ENCODE results near the gene CAMLG.
"Not testable (repeated sequence)": the region's sequence is repeated elsewhere in the genome, so short reads cannot be mapped to it uniquely, and the experiment has no call there.

The CAMLG gene

GRCh38 chr5:134738133-134738962 lies at the start of gene CAMLG:
CAMLG (plus strand) TSS chr5:134738548; CDS start chr5:134738621, 73 bp downstream.
- Histone ChIP-seq H3K36me3 (ENCODE audit: control insufficient read depth, insufficient read depth, low read length) (peaks cover 1% of the 10 kb centered on the region), H3K27me3 (replicated peaks; ENCODE audit: control insufficient read depth, insufficient read depth, low read length) (no peaks in the 10 kb centered on the region), H3K4me3 (replicated peaks; ENCODE audit: low read depth, low read length) (peak within 1 kb of the TSS; percentile 99)
- DNase-seq (ENCODE audit: extremely low read depth, insufficient read length) = peak; percentile 97
- peak; percentile 82 for TF ChIP-seq CTCF (IDR thresholded peaks at IDR 0.05; ENCODE audit: insufficient read depth, low read length, poor library complexity, severe bottlenecking)

- not testable (repeated sequence) for H3K4me3 ChIP-seq (replicated peaks; ENCODE audit: low read depth, low read length); DNase-seq (ENCODE audit: extremely low read depth, insufficient read length); H3K27me3 ChIP-seq (replicated peaks; ENCODE audit: control insufficient read depth, insufficient read depth, low read length); H3K36me3 ChIP-seq (ENCODE audit: control insufficient read depth, insufficient read depth, low read length)
Measured at GRCh38 chr5:134690144-134690543, 48.2 kb upstream of the CAMLG start.

- no peak for DNase-seq (ENCODE audit: extremely low read depth, insufficient read length)
- no peak for TF ChIP-seq CTCF (IDR thresholded peaks at IDR 0.05; ENCODE audit: insufficient read depth, low read length, poor library complexity, severe bottlenecking)
- no peak overlapping the region for H3K4me3 ChIP-seq (replicated peaks; ENCODE audit: low read depth, low read length)
- H3K27me3 ChIP-seq (replicated peaks; ENCODE audit: control insufficient read depth, insufficient read depth, low read length) = no peaks in the 10 kb centered on the region
- peaks cover 8% of the 10 kb centered on the region for H3K36me3 ChIP-seq (ENCODE audit: control insufficient read depth, insufficient read depth, low read length)
Measured at GRCh38 chr5:134692722-134693121, 45.6 kb upstream of the CAMLG start.

- TF ChIP-seq CTCF (IDR thresholded peaks at IDR 0.05; ENCODE audit: insufficient read depth, low read length, poor library complexity, severe bottlenecking) = no peak
- Histone ChIP-seq H3K4me3 (replicated peaks; ENCODE audit: low read depth, low read length) (no peak overlapping the region), H3K36me3 (ENCODE audit: control insufficient read depth, insufficient read depth, low read length) (peaks cover 9% of the 10 kb centered on the region), H3K27me3 (replicated peaks; ENCODE audit: control insufficient read depth, insufficient read depth, low read length) (no peaks in the 10 kb centered on the region)
- DNase-seq (ENCODE audit: extremely low read depth, insufficient read length) = no peak
Measured at GRCh38 chr5:134708301-134708700, 30.0 kb upstream of the CAMLG start.

GRCh38 chr5:134714120-134714519 lies 24.2 kb upstream of the CAMLG start:
- Histone ChIP-seq H3K36me3 (ENCODE audit: control insufficient read depth, insufficient read depth, low read length) (peaks cover 11% of the 10 kb centered on the region), H3K27me3 (replicated peaks; ENCODE audit: control insufficient read depth, insufficient read depth, low read length) (no peaks in the 10 kb centered on the region), H3K4me3 (replicated peaks; ENCODE audit: low read depth, low read length) (no peak overlapping the region)
- no peak for TF ChIP-seq CTCF (IDR thresholded peaks at IDR 0.05; ENCODE audit: insufficient read depth, low read length, poor library complexity, severe bottlenecking)
- DNase-seq (ENCODE audit: extremely low read depth, insufficient read length) = no peak

- H3K4me3 ChIP-seq (replicated peaks; ENCODE audit: low read depth, low read length) = no peak overlapping the region
- DNase-seq (ENCODE audit: extremely low read depth, insufficient read length) = no peak
- TF ChIP-seq CTCF (IDR thresholded peaks at IDR 0.05; ENCODE audit: insufficient read depth, low read length, poor library complexity, severe bottlenecking) = no peak
- no peaks in the 10 kb centered on the region for H3K27me3 ChIP-seq (replicated peaks; ENCODE audit: control insufficient read depth, insufficient read depth, low read length)
- peaks cover 12% of the 10 kb centered on the region for H3K36me3 ChIP-seq (ENCODE audit: control insufficient read depth, insufficient read depth, low read length)
Measured at GRCh38 chr5:134714541-134714940, 23.8 kb upstream of the CAMLG start.

GRCh38 chr5:134715466-134715865 lies 22.9 kb upstream of the CAMLG start:
- not testable (repeated sequence) for DNase-seq (ENCODE audit: extremely low read depth, insufficient read length); H3K27me3 ChIP-seq (replicated peaks; ENCODE audit: control insufficient read depth, insufficient read depth, low read length)
- peaks cover 13% of the 10 kb centered on the region for H3K36me3 ChIP-seq (ENCODE audit: control insufficient read depth, insufficient read depth, low read length)

More at GRCh38 chr5:134715466-134715865, 22.9 kb upstream of the CAMLG start:
- H3K4me3 ChIP-seq (replicated peaks; ENCODE audit: low read depth, low read length) = not testable (repeated sequence)
